MCF 10A (cell line): ENCODE results near the gene RALB. TPM values are rescaled to one million over a fixed set of nuclear protein-coding genes. Genes with fewer than 3 reads are reported as not detected.

Source experiments
- BruUV-seq: library from RNA; stranded (reverse); fragments of 400-500 nt; replicated peaks from 2 replicates; lab custom pipeline; 2021; lab: Mats Ljungman, UMichigan
- CTCF ChIA-PET: fragments of 300-600 bp; sonication (Branson Sonifier 250); formaldehyde crosslinking; extraction: SDS; loops from one replicate; lab custom pipeline; 2021; ENCODE audit warnings: antibody characterized with exemption, inconsistent platforms; lab: Yijun Ruan, JAX
- POLR2A ChIA-PET: fragments of 300-600, 350-650 bp; sonication (Branson Sonifier 250); formaldehyde crosslinking; extraction: SDS; loops from one replicate; lab custom pipeline; 2020; ENCODE audit warnings: antibody characterized with exemption, inconsistent platforms; lab: Yijun Ruan, JAX
- DNase-seq: peaks from one replicate; pipeline ENCODE4 v3.0.0-alpha.2; 2018; ENCODE audit not compliant: unreplicated experiment
- H3K27ac Mint-ChIP-seq: one replicate; pipeline ENCODE4 v1.8.0; 2022; ENCODE audit warnings: mild to moderate bottlenecking, low read depth, mixed read lengths; ENCODE audit not compliant: unreplicated experiment
- H3K27me3 Mint-ChIP-seq: one replicate; pipeline ENCODE4 v1.8.0; 2022; ENCODE audit warnings: mixed read lengths; ENCODE audit not compliant: insufficient read depth, unreplicated experiment
- H3K36me3 Mint-ChIP-seq: one replicate; pipeline ENCODE4 v1.8.0; 2022; ENCODE audit warnings: mild to moderate bottlenecking, moderate library complexity, mixed read lengths; ENCODE audit not compliant: insufficient read depth, unreplicated experiment
- H3K4me1 Mint-ChIP-seq: one replicate; pipeline ENCODE4 v1.8.0; 2022; ENCODE audit warnings: mixed read lengths; ENCODE audit not compliant: insufficient read depth, unreplicated experiment
- H3K4me3 Mint-ChIP-seq: one replicate; pipeline ENCODE4 v1.8.0; 2022; ENCODE audit warnings: mild to moderate bottlenecking, moderate library complexity, mixed read lengths; ENCODE audit not compliant: unreplicated experiment
- H3K9me3 Mint-ChIP-seq: one replicate; pipeline ENCODE4 v1.8.0; 2022; ENCODE audit warnings: mixed read lengths; ENCODE audit not compliant: unreplicated experiment
- CTCF ChIP-seq: fragments of 200-600 bp; IDR thresholded peaks from one replicate; pipeline ENCODE4 v1.8.0; 2022; ENCODE audit warnings: antibody characterized with exemption, mild to moderate bottlenecking; ENCODE audit not compliant: unreplicated experiment
- intact Hi-C: fragments of 100-400 bp; cut with micrococcal nuclease; formaldehyde crosslinking; loops from 2 replicates; pipeline ENCODE4 v1.14.1; 2022
- total RNA-seq: library from RNA; stranded (reverse); gene quantifications from 2 replicates; pipeline ENCODE4 v1.2.3, GENCODE V29; 2022

Gene RALB
- total RNA-seq, 1 experiment from 2014 or later, result 37.4 TPM

- H3K27me3 Mint-ChIP-seq, result peaks cover 17% of the 10 kb centered on the region
- H3K27ac Mint-ChIP-seq, result no peak overlapping the region
- ChIA-PET CTCF (interaction anchor here (0.5 to 1.9 kb wide), 3 partner anchors 68 to 1030 kb away, joined by 3 to 6 read pairs (median 3); no protein-coding TSS in a partner anchor), POLR2A (interaction anchor here (2.7 kb wide), 1 partner anchor 12 kb away, joined by 9 read pairs; no protein-coding TSS in a partner anchor)
- no peaks in the 10 kb centered on the region for H3K36me3 Mint-ChIP-seq
- BruUV-seq, result no TSS peak
- TF ChIP-seq CTCF, result no peak
- DNase-seq, result no peak
- peaks cover 6% of the 10 kb centered on the region for H3K4me1 Mint-ChIP-seq
- H3K4me3 Mint-ChIP-seq, result no peak overlapping the region
- H3K9me3 Mint-ChIP-seq, result no peaks in the 10 kb centered on the region
- intact Hi-C loops, result no loop called here
Observed at GRCh38 chr2:120243875-120244553, 8.6 kb upstream of the RALB start.

- no peak overlapping the region for H3K4me3 Mint-ChIP-seq
- CTCF ChIA-PET, result interaction anchor here (0.5 to 1.9 kb wide), 4 partner anchors 33 to 284 kb away, joined by 3 to 6 read pairs (median 4); no protein-coding TSS in a partner anchor
- POLR2A ChIA-PET, result interaction anchor here (0.6 to 0.7 kb wide), 3 partner anchors 12 to 566 kb away, joined by 3 to 5 read pairs (median 3); partner anchors contain the start of genes TMEM177 and TMEM185B
Observed at GRCh38 chr2:120244656-120245519, 7.8 kb upstream of the RALB start.

GRCh38 chr2:120245520-120246332 lies 6.9 kb upstream of the RALB start:
- no TSS peak for BruUV-seq
- intact Hi-C loops, result no loop called here
- CTCF ChIA-PET, result interaction anchor here (0.7 to 1.9 kb wide), 2 partner anchors 67 to 191 kb away, joined by 3 to 6 read pairs; no protein-coding TSS in a partner anchor
- Mint-ChIP-seq H3K36me3 (no peaks in the 10 kb centered on the region), H3K27me3 (peaks cover 30% of the 10 kb centered on the region), H3K4me1 (peaks cover 5% of the 10 kb centered on the region), H3K4me3 (no peak overlapping the region), H3K27ac (no peak overlapping the region), H3K9me3 (no peaks in the 10 kb centered on the region)
- DNase-seq, result no peak
- POLR2A ChIA-PET, result interaction anchor here (0.6 kb wide), 2 partner anchors 22 to 567 kb away, joined by 3 read pairs; partner anchors contain the start of genes TMEM177 and TMEM185B
- no peak for TF ChIP-seq CTCF

More at GRCh38 chr2:120244656-120245519, 7.8 kb upstream of the RALB start:
- Mint-ChIP-seq H3K27ac (no peak overlapping the region), H3K9me3 (no peaks in the 10 kb centered on the region), H3K4me1 (peaks cover 5% of the 10 kb centered on the region), H3K27me3 (peaks cover 24% of the 10 kb centered on the region), H3K36me3 (no peaks in the 10 kb centered on the region)
- no TSS peak for BruUV-seq
- no peak for DNase-seq
- intact Hi-C loops, result no loop called here
- no peak for TF ChIP-seq CTCF
